A549 (cell line): ENCODE results near the gene MMP25. TPM values are rescaled to one million over a fixed set of nuclear protein-coding genes. Genes with fewer than 3 reads are reported as not detected.

Experiments used
- ATAC-seq, 2 experiments: fragments of 200-7000 bp in 1 of 2; fragments of >200 bp in 1 of 2; cut with Nextera tagmentation in 1 of 2; cut with Tn5 transposase in 1 of 2; 3 replicates each; pipeline versions ENCODE4 v1.8.0 to v1.9.1; 2018 to 2020; ENCODE audit warnings: mild to moderate bottlenecking in 1 of 2, moderate library complexity in 1 of 2
- CTCF ChIA-PET: fragments of 300-600 bp; sonication (Branson Sonifier 250); formaldehyde crosslinking; extraction: SDS; loops from one replicate; lab custom pipeline; 2021; ENCODE audit warnings: antibody characterized with exemption, inconsistent platforms; lab: Yijun Ruan, JAX
- POLR2A ChIA-PET: fragments of 350-600 bp; formaldehyde crosslinking; extraction: SDS; loops from one replicate; lab custom pipeline; 2021; ENCODE audit warnings: antibody characterized with exemption, inconsistent platforms; lab: Yijun Ruan, JAX
- DNase-seq, 2 experiments: peaks; one replicate each; pipeline versions ENCODE4 v3.0.0 to v3.0.0-alpha.2; 2011 to 2016; ENCODE audit warnings: low read depth in 1 of 2, low spot score in 1 of 2
- FAIRE-seq: peaks from 2 replicates; lab custom pipeline; 2011; peaks lifted over from hg19 to GRCh38; lab: Jason Lieb, UNC
- H3K27ac ChIP-seq, 2 experiments: fragments of >200 bp; sonication (Bioruptor Twin); formaldehyde crosslinking; 3 replicates each; pipeline ENCODE4 v1.5.1; 2016 to 2017
- H3K4me1 ChIP-seq: fragments of >200 bp; sonication (Bioruptor Twin); formaldehyde crosslinking; 3 replicates; pipeline ENCODE4 v1.6.1; 2016
- H3K4me2 ChIP-seq: fragments of >200 bp; sonication (Bioruptor Twin); formaldehyde crosslinking; 3 replicates; pipeline ENCODE4 v1.6.1; 2016
- H3K4me3 ChIP-seq: fragments of >200 bp; sonication (Bioruptor Twin); formaldehyde crosslinking; 3 replicates; pipeline ENCODE4 v1.5.1; 2016
- H3K9me3 ChIP-seq: fragments of >200 bp; sonication (Bioruptor Twin); formaldehyde crosslinking; 3 replicates; pipeline ENCODE4 v1.6.1; 2016
- ESRRA ChIP-seq: fragments of 150-350 bp; IDR thresholded peaks from 2 replicates; pipeline ENCODE4 v1.6.1; 2014; ENCODE audit warnings: mild to moderate bottlenecking, low read length, borderline replicate concordance
- FOSB ChIP-seq: fragments of 250-450 bp; sonication (Bioruptor Pico); IDR thresholded peaks from 2 replicates; pipeline ENCODE4 v1.5.0; 2020; ENCODE audit warnings: mild to moderate bottlenecking, moderate library complexity
- FOSL2 ChIP-seq, 2 experiments: fragments of 450-650 bp in 1 of 2; fragments of >200 bp in 1 of 2; sonication (Bioruptor Twin) in 1 of 2; formaldehyde crosslinking; IDR thresholded peaks; 2 replicates each; pipeline versions ENCODE4 v1.5.0 to v1.6.1; 2016 to 2020; ENCODE audit warnings: mild to moderate bottlenecking in 1 of 2, moderate library complexity in 1 of 2
- HDAC2 ChIP-seq: fragments of 200-600 bp; sonication (generic); IDR thresholded peaks from 2 replicates; pipeline ENCODE4 v1.6.1; 2016
- HOXA7 ChIP-seq: fragments of 250-450 bp; sonication (Bioruptor Pico); IDR thresholded peaks from 2 replicates; pipeline ENCODE4 v1.5.0; 2020; ENCODE audit warnings: mild to moderate bottlenecking, moderate library complexity
- HOXB5 ChIP-seq: fragments of 250-450 bp; sonication (Bioruptor Pico); IDR thresholded peaks from 2 replicates; pipeline ENCODE4 v1.5.0; 2020; ENCODE audit warnings: mild to moderate bottlenecking, moderate library complexity
- JUN ChIP-seq, 2 experiments: fragments of >200 bp; sonication (Bioruptor Twin); formaldehyde crosslinking; IDR thresholded peaks; 2 replicates in 1 of 2; 3 replicates in 1 of 2; pipeline ENCODE4 v1.6.1; 2016 to 2017
- NR3C1 ChIP-seq: fragments of >200 bp; sonication (Bioruptor Twin); formaldehyde crosslinking; IDR thresholded peaks from 3 replicates; pipeline ENCODE4 v1.6.1; 2017
- POLR2A ChIP-seq: IDR thresholded peaks from 2 replicates; pipeline ENCODE4 v1.6.1; 2012; ENCODE audit warnings: mild to moderate bottlenecking, low read length
- RFX5 ChIP-seq: fragments of 450-650 bp; IDR thresholded peaks from 2 replicates; pipeline ENCODE4 v1.7.1; 2014; ENCODE audit warnings: antibody characterized with exemption, mild to moderate bottlenecking, moderate library complexity
- ZC3H11A ChIP-seq: fragments of 450-650 bp; IDR thresholded peaks from 2 replicates; pipeline ENCODE4 v1.6.1; 2014; ENCODE audit warnings: antibody characterized with exemption, mild to moderate bottlenecking
- WGBS: methylation state at CpG from one replicate; pipeline ENCODE4 v1.1.6; 2017; ENCODE audit errors: missing lambda C conversion rate; 5-methylcytosine and 5-hydroxymethylcytosine counted together
- polyA plus RNA-seq, 4 experiments: library from polyadenylated mRNA; depleted of rRNA in 3 of 4; stranded (reverse); fragments of >200 nt; fragmentation: RNase III in 1 of 4; extraction: RNeasy Plus Mini Kit Qiagen cat#74134 plus additional on column Dnase treatment in 1 of 4; gene quantifications; 2 replicates in 3 of 4; 3 replicates in 1 of 4; pipeline ENCODE4 v1.2.3, GENCODE V29; 2011 to 2017
- TF ChIP-seq, protein P1 (sequence below): fragments of 200-600 bp; sonication (generic); IDR thresholded peaks from 2 replicates; pipeline ENCODE4 v1.6.1; 2016; ENCODE audit warnings: antibody characterized with exemption, mild to moderate bottlenecking, moderate library complexity
- TF ChIP-seq, protein P2 (sequence below): fragments of 250-450 bp; sonication (Bioruptor Pico); IDR thresholded peaks from 2 replicates; pipeline ENCODE4 v1.5.0; 2021; ENCODE audit warnings: mild to moderate bottlenecking, moderate library complexity, borderline replicate concordance

Gene MMP25
- polyA plus RNA-seq, 2 of the 4 experiments (the other 2 are of a cell fraction), result 0.04 to 0.31 TPM

DNA sequence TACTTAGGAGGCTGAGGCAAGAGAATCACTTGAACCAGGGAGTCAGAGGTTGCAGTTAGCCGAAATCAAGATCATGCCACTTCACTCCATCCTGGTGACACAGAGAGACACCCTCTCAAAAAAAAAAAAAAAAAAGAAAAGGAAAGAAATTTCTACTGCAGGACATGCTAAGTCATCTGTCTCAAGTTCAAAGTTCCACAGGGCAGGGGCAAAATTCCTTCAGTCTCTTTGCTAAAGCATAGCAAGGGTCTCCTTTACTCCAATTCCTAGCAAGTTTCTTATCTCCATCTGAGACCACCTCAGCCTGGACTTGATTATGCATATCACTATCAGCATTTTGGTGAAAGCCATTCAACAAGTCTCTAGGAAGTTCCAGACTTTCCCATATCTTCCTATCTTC, 38.1 kb downstream of the MMP25 start:
- TF ChIP-seq, protein P1, sequence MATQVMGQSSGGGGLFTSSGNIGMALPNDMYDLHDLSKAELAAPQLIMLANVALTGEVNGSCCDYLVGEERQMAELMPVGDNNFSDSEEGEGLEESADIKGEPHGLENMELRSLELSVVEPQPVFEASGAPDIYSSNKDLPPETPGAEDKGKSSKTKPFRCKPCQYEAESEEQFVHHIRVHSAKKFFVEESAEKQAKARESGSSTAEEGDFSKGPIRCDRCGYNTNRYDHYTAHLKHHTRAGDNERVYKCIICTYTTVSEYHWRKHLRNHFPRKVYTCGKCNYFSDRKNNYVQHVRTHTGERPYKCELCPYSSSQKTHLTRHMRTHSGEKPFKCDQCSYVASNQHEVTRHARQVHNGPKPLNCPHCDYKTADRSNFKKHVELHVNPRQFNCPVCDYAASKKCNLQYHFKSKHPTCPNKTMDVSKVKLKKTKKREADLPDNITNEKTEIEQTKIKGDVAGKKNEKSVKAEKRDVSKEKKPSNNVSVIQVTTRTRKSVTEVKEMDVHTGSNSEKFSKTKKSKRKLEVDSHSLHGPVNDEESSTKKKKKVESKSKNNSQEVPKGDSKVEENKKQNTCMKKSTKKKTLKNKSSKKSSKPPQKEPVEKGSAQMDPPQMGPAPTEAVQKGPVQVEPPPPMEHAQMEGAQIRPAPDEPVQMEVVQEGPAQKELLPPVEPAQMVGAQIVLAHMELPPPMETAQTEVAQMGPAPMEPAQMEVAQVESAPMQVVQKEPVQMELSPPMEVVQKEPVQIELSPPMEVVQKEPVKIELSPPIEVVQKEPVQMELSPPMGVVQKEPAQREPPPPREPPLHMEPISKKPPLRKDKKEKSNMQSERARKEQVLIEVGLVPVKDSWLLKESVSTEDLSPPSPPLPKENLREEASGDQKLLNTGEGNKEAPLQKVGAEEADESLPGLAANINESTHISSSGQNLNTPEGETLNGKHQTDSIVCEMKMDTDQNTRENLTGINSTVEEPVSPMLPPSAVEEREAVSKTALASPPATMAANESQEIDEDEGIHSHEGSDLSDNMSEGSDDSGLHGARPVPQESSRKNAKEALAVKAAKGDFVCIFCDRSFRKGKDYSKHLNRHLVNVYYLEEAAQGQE, result no peak
- TF ChIP-seq RFX5 (no peak), ZC3H11A (no peak), NR3C1 (no peak), HOXB5 (CRISPR knock-in tag) (no peak), HDAC2 (no peak), FOSL2 (IDR thresholded peaks at IDR 0.05) (no peak), FOSL2 (CRISPR knock-in tag; IDR thresholded peaks at IDR 0.05) (no peak), ESRRA (no peak)
- WGBS, result 22% methylated on average over 1 of the region's 1 CpG

DNA sequence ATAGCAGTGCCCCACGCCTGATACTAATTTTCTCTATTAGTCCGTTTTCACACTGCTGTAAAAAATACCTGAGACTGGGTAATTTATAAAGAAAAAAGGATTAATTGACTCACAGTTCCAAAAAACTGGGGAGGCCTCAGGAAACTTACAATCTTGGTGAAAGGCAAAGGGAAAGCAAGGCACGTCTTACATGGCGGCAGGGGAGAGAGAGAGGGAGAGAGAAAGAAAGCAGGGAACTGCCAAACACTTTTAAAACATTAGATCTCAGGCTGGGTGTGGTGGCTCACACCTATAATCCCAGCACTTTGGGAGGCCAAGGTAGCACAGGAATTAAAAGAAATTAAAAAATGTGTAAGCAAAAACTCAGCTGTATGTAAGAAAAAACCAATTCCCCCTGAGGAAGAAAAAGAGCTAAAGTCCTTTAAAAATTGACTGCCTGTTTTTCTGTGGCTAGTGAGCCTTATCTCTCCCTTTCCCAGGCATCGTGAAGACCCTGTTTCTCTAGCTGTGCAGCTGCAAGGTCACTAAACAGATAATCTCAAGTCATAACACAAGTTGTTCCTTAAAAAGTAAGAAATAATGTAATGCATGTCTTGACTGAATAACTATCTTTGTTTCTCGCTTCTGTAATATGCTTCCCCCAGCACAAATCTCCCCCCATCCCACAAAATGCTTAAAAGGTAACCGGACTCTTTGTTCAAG, 38.8 kb downstream of the MMP25 start:
- WGBS, result 69% methylated on average over 7 of the region's 7 CpGs
- TF ChIP-seq, protein P2, sequence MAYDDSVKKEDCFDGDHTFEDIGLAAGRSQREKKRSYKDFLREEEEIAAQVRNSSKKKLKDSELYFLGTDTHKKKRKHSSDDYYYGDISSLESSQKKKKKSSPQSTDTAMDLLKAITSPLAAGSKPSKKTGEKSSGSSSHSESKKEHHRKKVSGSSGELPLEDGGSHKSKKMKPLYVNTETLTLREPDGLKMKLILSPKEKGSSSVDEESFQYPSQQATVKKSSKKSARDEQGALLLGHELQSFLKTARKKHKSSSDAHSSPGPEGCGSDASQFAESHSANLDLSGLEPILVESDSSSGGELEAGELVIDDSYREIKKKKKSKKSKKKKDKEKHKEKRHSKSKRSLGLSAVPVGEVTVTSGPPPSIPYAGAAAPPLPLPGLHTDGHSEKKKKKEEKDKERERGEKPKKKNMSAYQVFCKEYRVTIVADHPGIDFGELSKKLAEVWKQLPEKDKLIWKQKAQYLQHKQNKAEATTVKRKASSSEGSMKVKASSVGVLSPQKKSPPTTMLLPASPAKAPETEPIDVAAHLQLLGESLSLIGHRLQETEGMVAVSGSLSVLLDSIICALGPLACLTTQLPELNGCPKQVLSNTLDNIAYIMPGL (CRISPR knock-in tag), result no peak
- TF ChIP-seq HOXA7 (CRISPR knock-in tag) (no peak), POLR2A (no peak), JUN (IDR thresholded peaks at IDR 0.05) (no peak), FOSB (CRISPR knock-in tag) (no peak)
- TF ChIP-seq, all 56 proteins: peak for 0
- POLR2A ChIA-PET, result no interaction called here
- Histone ChIP-seq H3K27ac (no peak overlapping the region), H3K4me2 (no peak overlapping the region), H3K9me3 (no peaks in the 10 kb centered on the region), H3K4me1 (no peaks in the 10 kb centered on the region), H3K4me3 (no peak overlapping the region)
- CTCF ChIA-PET, result interaction anchor here (0.7 to 0.9 kb wide), 2 partner anchors 10 to 26 kb away, joined by 3 to 5 read pairs; no protein-coding TSS in a partner anchor
- ATAC-seq (no peak), FAIRE-seq (no peak), DNase-seq (no peak)

More for the DNA sequence above, 38.1 kb downstream of the MMP25 start:
- no peaks in the 10 kb centered on the region for H3K9me3 ChIP-seq
- POLR2A ChIA-PET, result no interaction called here
- FAIRE-seq, result no peak
- CTCF ChIA-PET, result interaction anchor here (1.1 to 1.6 kb wide), 2 partner anchors 14 to 25 kb away, joined by 3 read pairs; no protein-coding TSS in a partner anchor
- H3K4me2 ChIP-seq, result no peak overlapping the region
- H3K27ac ChIP-seq, result no peak overlapping the region
- DNase-seq, result no peak
- no peak overlapping the region for H3K4me3 ChIP-seq
- no peaks in the 10 kb centered on the region for H3K4me1 ChIP-seq
- no peak for ATAC-seq

- WGBS, result 86% methylated on average over 17 of the region's 17 CpGs
- CTCF ChIA-PET, result interaction anchor here (0.7 to 4.1 kb wide), 5 partner anchors 8 to 43 kb away, joined by 3 to 29 read pairs (median 5); no protein-coding TSS in a partner anchor
- no peak for TF ChIP-seq JUN (IDR thresholded peaks at IDR 0.05)
- no peaks in the 10 kb centered on the region for H3K9me3 ChIP-seq
- POLR2A ChIA-PET, result no interaction called here
- no peak for FAIRE-seq
- no peaks in the 10 kb centered on the region for H3K4me1 ChIP-seq
- DNase-seq, result no peak
- H3K4me2 ChIP-seq, result no peak overlapping the region
- no peak overlapping the region for H3K27ac ChIP-seq
- H3K4me3 ChIP-seq, result no peak overlapping the region
- no peak for ATAC-seq
Measured at GRCh38 chr16:3085868-3086595, 39.7 kb downstream of the MMP25 start.
